H1 (cell line): Measurements from ENCODE around the gene GRAMD4. TPM values are rescaled to one million over a fixed set of nuclear protein-coding genes. Genes with fewer than 3 reads are reported as not detected.

Source experiments
- CTCF ChIA-PET: fragments of 300-600 bp; sonication (Branson Sonifier 250); formaldehyde crosslinking; loops from one replicate; lab custom pipeline; 2021; ENCODE audit not compliant: partially characterized antibody; lab: Charles Lee
- POLR2A ChIA-PET: fragments of 300-600 bp; sonication (Branson Sonifier 250); formaldehyde crosslinking; loops from one replicate; lab custom pipeline; 2021; ENCODE audit warnings: inconsistent platforms; ENCODE audit not compliant: partially characterized antibody; lab: Charles Lee
- DNase-seq, 2 experiments: peaks; one replicate each; pipeline versions ENCODE4 v3.0.0 to v3.0.0-alpha.2; 2010 to 2022; ENCODE audit warnings: low spot score in 2 of 2, low read depth in 1 of 2, mixed read lengths in 1 of 2
- FAIRE-seq: peaks from 2 replicates; lab custom pipeline; 2011; peaks lifted over from hg19 to GRCh38; lab: Jason Lieb, UNC
- H2AFZ ChIP-seq: 2 replicates; pipeline ENCODE4 v1.8.1; 2012; ENCODE audit warnings: low read length, inconsistent platforms
- H2AK5ac ChIP-seq: 2 replicates; pipeline ENCODE4 v1.6.1; 2013; ENCODE audit warnings: low read depth, low read length
- H2BK120ac ChIP-seq: replicated peaks from 2 replicates; pipeline ENCODE3; 2013; ENCODE audit warnings: low read depth, low read length, inconsistent platforms
- H2BK12ac ChIP-seq: 2 replicates; pipeline ENCODE4 v1.6.1; 2013; ENCODE audit warnings: low read depth, low read length
- H2BK15ac ChIP-seq: 2 replicates; pipeline ENCODE4 v1.6.1; 2013; ENCODE audit warnings: low read length
- H2BK20ac ChIP-seq: 2 replicates; pipeline ENCODE4 v1.6.1; 2013; ENCODE audit warnings: low read length
- H2BK5ac ChIP-seq: 2 replicates; pipeline ENCODE4 v1.6.1; 2013; ENCODE audit warnings: low read depth, low read length
- H3K14ac ChIP-seq: 2 replicates; pipeline ENCODE4 v1.6.1; 2013; ENCODE audit warnings: inconsistent platforms; ENCODE audit not compliant: insufficient read length
- H3K18ac ChIP-seq: 2 replicates; pipeline ENCODE4 v1.6.1; 2013; ENCODE audit warnings: low read length; ENCODE audit errors: extremely low read depth
- H3K23ac ChIP-seq: 2 replicates; pipeline ENCODE4 v1.6.1; 2013; ENCODE audit warnings: inconsistent platforms; ENCODE audit not compliant: insufficient read length
- H3K23me2 ChIP-seq: 2 replicates; pipeline ENCODE4 v1.6.1; 2013; ENCODE audit warnings: low read depth, low read length
- H3K27ac ChIP-seq: 2 replicates; pipeline ENCODE4 v1.6.1; 2011; ENCODE audit warnings: low read depth, low read length, inconsistent platforms
- H3K27me3 ChIP-seq, 4 experiments: replicated peaks in 1 of 4; 1 replicate in 1 of 4; 2 replicates in 3 of 4; pipeline versions ENCODE4 v1.6.1 to v1.8.1; 2011 to 2013; ENCODE audit warnings: low read length in 3 of 4, mild to moderate bottlenecking in 3 of 4, inconsistent platforms in 2 of 4, mixed read lengths in 2 of 4, moderate library complexity in 1 of 4; ENCODE audit not compliant: control insufficient read depth in 3 of 4, insufficient read depth in 3 of 4; ENCODE audit errors: extremely low read depth in 1 of 4
- H3K36me3 ChIP-seq, 4 experiments: 2 replicates each; pipeline versions ENCODE4 v1.6.1 to v1.8.1; 2011 to 2013; ENCODE audit warnings: mild to moderate bottlenecking in 4 of 4, low read length in 3 of 4, moderate library complexity in 2 of 4, control low read depth in 1 of 4, inconsistent platforms in 1 of 4; ENCODE audit not compliant: insufficient read depth in 4 of 4, control insufficient read depth in 2 of 4
- H3K4ac ChIP-seq: replicated peaks from 2 replicates; pipeline ENCODE3; 2013; ENCODE audit warnings: low read length, low read depth, mixed read lengths, inconsistent platforms; ENCODE audit not compliant: insufficient read length
- H3K4me1 ChIP-seq, 4 experiments: replicated peaks in 1 of 4; 1 replicate in 1 of 4; 2 replicates in 3 of 4; pipeline versions ENCODE4 v1.6.1 to v1.8.1; 2011 to 2013; ENCODE audit warnings: low read length in 3 of 4, inconsistent platforms in 2 of 4, mixed read lengths in 1 of 4; ENCODE audit not compliant: insufficient read depth in 4 of 4, control insufficient read depth in 3 of 4
- H3K4me2 ChIP-seq, 2 experiments: 2 replicates each; pipeline versions ENCODE4 v1.6.1 to v1.8.1; 2011 to 2013; ENCODE audit warnings: low read depth in 2 of 2, low read length in 2 of 2, control low read depth in 1 of 2, inconsistent platforms in 1 of 2, mild to moderate bottlenecking in 1 of 2; ENCODE audit not compliant: insufficient read depth in 1 of 2
- H3K4me3 ChIP-seq, 4 experiments: fragments of 200-600, 300-600 bp in 1 of 4; sonication (generic), shearing (Covaris generic), sonication (Bioruptor Twin) in 1 of 4; 2 replicates each; pipeline versions ENCODE4 v1.5.1 to v1.8.1; 2011 to 2016; ENCODE audit warnings: low read length in 4 of 4, low read depth in 3 of 4, control low read depth in 2 of 4, inconsistent platforms in 2 of 4, mild to moderate bottlenecking in 2 of 4, mixed read lengths in 1 of 4, moderate library complexity in 1 of 4; ENCODE audit not compliant: insufficient read depth in 2 of 4; ENCODE audit errors: extremely low read depth in 1 of 4
- H3K56ac ChIP-seq: replicated peaks from 2 replicates; pipeline ENCODE3; 2013; ENCODE audit warnings: low read depth, mild to moderate bottlenecking, mixed read lengths, low read length, inconsistent platforms; ENCODE audit not compliant: insufficient read length
- H3K79me1 ChIP-seq: 2 replicates; pipeline ENCODE4 v1.6.1; 2013; ENCODE audit warnings: low read depth, low read length, control low read depth
- H3K79me2 ChIP-seq, 2 experiments: 2 replicates each; pipeline versions ENCODE4 v1.6.1 to v1.8.1; 2012 to 2013; ENCODE audit warnings: low read length in 2 of 2, mild to moderate bottlenecking in 2 of 2, inconsistent platforms in 1 of 2; ENCODE audit not compliant: insufficient read depth in 2 of 2, control insufficient read depth in 1 of 2
- H3K9ac ChIP-seq, 4 experiments: replicated peaks in 1 of 4; 1 replicate in 1 of 4; 2 replicates in 3 of 4; pipeline versions ENCODE4 v1.6.1 to v1.8.1; 2011 to 2013; ENCODE audit warnings: low read depth in 3 of 4, low read length in 3 of 4, control low read depth in 2 of 4, mild to moderate bottlenecking in 2 of 4, moderate library complexity in 2 of 4, inconsistent platforms in 1 of 4; ENCODE audit errors: extremely low read depth in 1 of 4
- H3K9me3 ChIP-seq, 2 experiments: 2 replicates each; pipeline versions ENCODE4 v1.6.1 to v1.8.1; 2012 to 2013; ENCODE audit warnings: mild to moderate bottlenecking in 2 of 2, moderate library complexity in 2 of 2, control low read depth in 1 of 2, inconsistent platforms in 1 of 2, low read depth in 1 of 2, low read length in 1 of 2, mixed read lengths in 1 of 2; ENCODE audit not compliant: insufficient read depth in 2 of 2
- H4K20me1 ChIP-seq, 2 experiments: replicated peaks in 1 of 2; 2 replicates each; pipeline versions ENCODE3 to v1.8.1; 2011 to 2013; ENCODE audit warnings: inconsistent platforms in 2 of 2, low read length in 2 of 2, mild to moderate bottlenecking in 1 of 2; ENCODE audit not compliant: insufficient read depth in 2 of 2, control insufficient read depth in 1 of 2
- H4K5ac ChIP-seq: 2 replicates; pipeline ENCODE4 v1.6.1; 2013; ENCODE audit warnings: low read length, low read depth, mixed read lengths, inconsistent platforms; ENCODE audit not compliant: insufficient read length
- H4K8ac ChIP-seq: 2 replicates; pipeline ENCODE4 v1.8.0; 2013; ENCODE audit warnings: mild to moderate bottlenecking, moderate library complexity, low read length, inconsistent platforms; ENCODE audit not compliant: insufficient read depth; ENCODE audit errors: extremely low read depth
- H4K91ac ChIP-seq: replicated peaks from 2 replicates; pipeline ENCODE3; 2013; ENCODE audit warnings: low read length, mixed read lengths, inconsistent platforms; ENCODE audit not compliant: insufficient read length
- BRCA1 ChIP-seq: IDR thresholded peaks from 2 replicates; pipeline ENCODE4 v1.6.1; 2012; ENCODE audit warnings: low read depth, low read length, improper control_type of control experiment
- CREB1 ChIP-seq: IDR thresholded peaks from 2 replicates; pipeline ENCODE4 v1.6.1; 2012; ENCODE audit warnings: inconsistent platforms
- CTCF ChIP-seq, 3 experiments: IDR thresholded peaks; 1 replicate in 2 of 3; 2 replicates in 1 of 3; pipeline versions ENCODE4 v1.5.1 to v1.6.1; 2011; ENCODE audit warnings: low read length in 3 of 3, mild to moderate bottlenecking in 3 of 3, inconsistent platforms in 2 of 3, low read depth in 1 of 3, moderate library complexity in 1 of 3; ENCODE audit not compliant: insufficient read depth in 1 of 3; ENCODE audit errors: control extremely low read depth in 1 of 3
- EP300 ChIP-seq, 2 experiments: IDR thresholded peaks; 1 replicate in 1 of 2; 2 replicates in 1 of 2; pipeline ENCODE4 v1.6.1; 2011 to 2012; ENCODE audit warnings: low read depth in 2 of 2, low read length in 2 of 2, mild to moderate bottlenecking in 2 of 2, borderline replicate concordance in 1 of 2, inconsistent platforms in 1 of 2, moderate library complexity in 1 of 2
- KDM1A ChIP-seq: fragments of 200-600, 300-600 bp; sonication (generic); IDR thresholded peaks from 2 replicates; pipeline ENCODE4 v1.7.1; 2016; ENCODE audit warnings: mild to moderate bottlenecking, low read length, borderline replicate concordance
- KDM5A ChIP-seq: fragments of 200-600 bp; IDR thresholded peaks from 2 replicates; pipeline ENCODE4 v1.7.1; 2012; ENCODE audit warnings: mild to moderate bottlenecking, low read length, inconsistent platforms, mixed read lengths
- PHF8 ChIP-seq: fragments of 200-600 bp; sonication (generic); conservative IDR thresholded peaks from 2 replicates; pipeline ENCODE4 v1.7.1; 2012; ENCODE audit warnings: low read depth, mild to moderate bottlenecking, inconsistent platforms, low read length, moderate library complexity
- POLR2AphosphoS5 ChIP-seq: IDR thresholded peaks from 2 replicates; pipeline ENCODE4 v1.6.1; 2011; ENCODE audit warnings: low read depth, low read length
- RFX5 ChIP-seq: IDR thresholded peaks from 2 replicates; pipeline ENCODE4 v1.6.1; 2011; ENCODE audit warnings: low read depth, low read length, improper control_type of control experiment, borderline replicate concordance
- TAF7 ChIP-seq: optimal IDR thresholded peaks from 2 replicates; pipeline ENCODE3; 2011; ENCODE audit warnings: low read depth, mild to moderate bottlenecking, inconsistent platforms, low read length, moderate library complexity, borderline replicate concordance
- TEAD4 ChIP-seq: IDR thresholded peaks from 2 replicates; pipeline ENCODE4 v1.6.1; 2012; ENCODE audit warnings: low read depth, low read length, inconsistent platforms, mixed read lengths
- WGBS, 2 experiments: shearing (Covaris generic) in 1 of 2; methylation state at CpG; one replicate each; pipeline versions ENCODE4 v1.1.6 to v1.1.7; 2013 to 2015; ENCODE audit warnings: low lambda C conversion rate in 2 of 2, mixed read lengths in 2 of 2, inconsistent platforms in 1 of 2, low coverage in 1 of 2, missing lambda C conversion rate in 1 of 2; ENCODE audit not compliant: insufficient replicate concordance in 2 of 2, insufficient coverage in 1 of 2, insufficient read length in 1 of 2; ENCODE audit errors: extremely low coverage in 1 of 2, missing lambda C conversion rate in 1 of 2; 5-methylcytosine and 5-hydroxymethylcytosine counted together
- polyA plus RNA-seq, 7 experiments: library from polyadenylated mRNA; depleted of rRNA in 3 of 7; stranded (reverse) in 5 of 7; unstranded in 2 of 7; fragments of >200 nt in 5 of 7; fragments of 200-250 nt in 2 of 7; gene quantifications; 1 replicate in 5 of 7; 2 replicates in 1 of 7; 4 replicates in 1 of 7; pipeline versions ENCODE4 v1.2.1 to v1.2.3, GENCODE V29; 2011 to 2013; ENCODE audit warnings: missing spikeins in 2 of 7, mixed read lengths in 2 of 7
- total RNA-seq: library from RNA; stranded (reverse); fragmentation: NEBNext Ultra II Directional; extraction: Animal tissue kit (Norgen Biotek cat#: 25700); gene quantifications from 2 replicates; pipeline ENCODE4 v1.2.1, GENCODE V29; 2021

GRAMD4 gene
- total and polyA plus RNA-seq, 2 of the 8 experiments (the other 6 are each of a cell fraction or from before 2014, with no cell fraction given) = 7.9 to 25.6 TPM

GRCh38 chr22:46591930-46592329, 28.3 kb upstream of the GRAMD4 start:
- Histone ChIP-seq H4K91ac (no peak overlapping the region), H2BK20ac (no peak overlapping the region), H3K23ac (no peak overlapping the region), H3K18ac (no peak overlapping the region), H3K14ac (no peak overlapping the region), H3K27ac (no peak overlapping the region), H3K4me2 (no peak overlapping the region), H2AK5ac (no peak overlapping the region), H3K9ac (no peak overlapping the region), H3K36me3 (no peaks in the 10 kb centered on the region), H3K23me2 (0 out of 2 replicates have a peak, but pooled peaks cover 1% of the 10 kb centered on the region), H3K4ac (no peak overlapping the region), H4K8ac (no peak overlapping the region), H3K79me2 (no peaks in the 10 kb centered on the region; a peak in 1 of 4 replicates), H4K20me1 (peaks cover 0 to 5% of the 10 kb centered on the region in 2 experiments), H3K4me1 (peaks cover 0 to 19% (median 9%) of the 10 kb centered on the region in 4 experiments; a peak in 5 of 7 replicates), H4K5ac (no peak overlapping the region), H2BK15ac (no peak overlapping the region), H2BK120ac (no peak overlapping the region), H3K56ac (no peak overlapping the region), H2BK5ac (no peak overlapping the region), H2BK12ac (no peak overlapping the region), H3K27me3 (no peaks in the 10 kb centered on the region), H3K4me3 (no peak overlapping the region), H3K9me3 (no peaks in the 10 kb centered on the region), H2AFZ (no peak overlapping the region), H3K79me1 (peaks cover 5% of the 10 kb centered on the region; the same call in 1 of the 2 replicates)
- DNase-seq (no peak), FAIRE-seq (no peak)
- WGBS, 2 experiments = 87% methylated on average over 8 of the region's 8 CpGs; no CpG with 5 or more reads in 1 of the 2 experiments
- TF ChIP-seq BRCA1 (no peak), CTCF (IDR thresholded peaks at IDR 0.05; ENCODE audit: control extremely low read depth in 1 of 3, insufficient read depth in 1 of 3, low read depth in 1 of 3, low read length in 3 of 3) (no peak), TAF7 (no peak), POLR2AphosphoS5 (no peak), EP300 (IDR thresholded peaks at IDR 0.05; ENCODE audit: borderline replicate concordance in 1 of 2, low read depth in 2 of 2, low read length in 2 of 2) (no peak), CREB1 (no peak), PHF8 (no peak), RFX5 (no peak), TEAD4 (no peak), KDM1A (no peak), KDM5A (no peak)
- ChIA-PET CTCF (interaction anchor here (0.6 to 2.6 kb wide), 2 partner anchors 29 to 1055 kb away, joined by 3 to 10 read pairs; no protein-coding TSS in a partner anchor), POLR2A (interaction anchor here (1.2 kb wide), 1 partner anchor 27 kb away, joined by 3 read pairs; no protein-coding TSS in a partner anchor)
